Neural cell (in vitro differentiated cells): ENCODE results near the gene SH3RF3.

Source experiments
- CTCF ChIP-seq: fragments of 450-650 bp; IDR thresholded peaks from 2 replicates; pipeline ENCODE4 v1.5.1; 2014; ENCODE audit warnings: antibody characterized with exemption, mild to moderate bottlenecking, moderate library complexity; ENCODE audit not compliant: poor library complexity, severe bottlenecking
- EZH2 ChIP-seq: fragments of 200-600, 300-800 bp; shearing (Covaris generic), sonication (generic); IDR thresholded peaks from 2 replicates; pipeline ENCODE4 v1.6.1; 2014; ENCODE audit warnings: antibody characterized with exemption, low read length, borderline replicate concordance, mild to moderate bottlenecking; ENCODE audit not compliant: insufficient read depth, poor library complexity, severe bottlenecking
- POLR2AphosphoS5 ChIP-seq: IDR thresholded peaks from 2 replicates; pipeline ENCODE4 v1.6.1; 2012

- TF ChIP-seq CTCF (no peak), EZH2 (no peak), POLR2AphosphoS5 (no peak)
These were observed 215.3 kb downstream of the SH3RF3 start for GRCh38 chr2:109344270-109344805.
